HG03354 (cell line): Measurements from ENCODE around the gene IL4I1.
"Not testable (repeated sequence)": the region's sequence is repeated elsewhere in the genome, so short reads cannot be mapped to it uniquely, and the experiment has no call there.

ENCODE experiments used
- ATAC-seq: cut with Tn5 transposase; IDR thresholded peaks from one replicate; pipeline ENCODE4 v1.9.1; 2021; ENCODE audit warnings: mild to moderate bottlenecking; ENCODE audit not compliant: unreplicated experiment, poor library complexity, severe bottlenecking

The IL4I1 gene

GRCh38 chr19:49924881-49925210, 28.2 kb upstream of the IL4I1 start:
- ATAC-seq = not testable (repeated sequence)

GRCh38 chr19:49924004-49924880, 27.6 kb upstream of the IL4I1 start:
- ATAC-seq = no peak

GRCh38 chr19:49923055-49924003, 26.6 kb upstream of the IL4I1 start:
- no peak for ATAC-seq

- no peak for ATAC-seq
Measured at GRCh38 chr19:49921871-49922795, 25.4 kb upstream of the IL4I1 start.

- no peak for ATAC-seq
Measured at GRCh38 chr19:49920624-49921363, 24.1 kb upstream of the IL4I1 start.

GRCh38 chr19:49918089-49918488, 21.4 kb upstream of the IL4I1 start:
- no peak for ATAC-seq

GRCh38 chr19:49916839-49917733, 20.4 kb upstream of the IL4I1 start:
- ATAC-seq = no peak

GRCh38 chr19:49915271-49915670, 18.6 kb upstream of the IL4I1 start:
- no peak for ATAC-seq

GRCh38 chr19:49913720-49914119, 17.0 kb upstream of the IL4I1 start:
- ATAC-seq = no peak

- no peak for ATAC-seq
Measured at GRCh38 chr19:49912965-49913685, 16.4 kb upstream of the IL4I1 start.

GRCh38 chr19:49911381-49912145, 14.9 kb upstream of the IL4I1 start:
- peak; percentile 45 for ATAC-seq

- no peak for ATAC-seq
Measured at GRCh38 chr19:49910179-49910578, 13.5 kb upstream of the IL4I1 start.

- ATAC-seq = no peak
Measured at GRCh38 chr19:49908480-49909420, 12.1 kb upstream of the IL4I1 start.

- ATAC-seq = no peak
Measured at GRCh38 chr19:49907745-49908446, 11.2 kb upstream of the IL4I1 start.

- no peak for ATAC-seq
Measured at GRCh38 chr19:49906879-49907564, 10.3 kb upstream of the IL4I1 start.
